PC-9 (cell line): ENCODE data around the gene SLC6A6. TPM values are rescaled to one million over a fixed set of nuclear protein-coding genes. Genes with fewer than 3 reads are reported as not detected.

Source experiments
- BruUV-seq: library from RNA; stranded (reverse); fragments of 400-500 nt; replicated peaks from 2 replicates; lab custom pipeline; 2021; lab: Mats Ljungman, UMichigan
- CTCF ChIA-PET: fragments of 300-600 bp; sonication (Branson Sonifier 250); formaldehyde crosslinking; loops from one replicate; lab custom pipeline; 2022; ENCODE audit warnings: antibody characterized with exemption; lab: Charles Lee
- POLR2A ChIA-PET: fragments of 300-600 bp; sonication (Branson Sonifier 250); formaldehyde crosslinking; loops from one replicate; lab custom pipeline; 2022; ENCODE audit warnings: antibody characterized with exemption; ENCODE audit not compliant: unreplicated experiment; lab: Charles Lee
- DNase-seq, 2 experiments: peaks; one replicate each; pipeline versions ENCODE4 v3.0.0 to v3.0.0-alpha.2; 2015 to 2022; ENCODE audit warnings: mixed read lengths in 1 of 2
- H2AFZ ChIP-seq: fragments of 200-600 bp; sonication (generic); 2 replicates; pipeline ENCODE4 v1.8.1; 2017; ENCODE audit warnings: antibody characterized with exemption
- H3F3A ChIP-seq: fragments of 200-600 bp; sonication (generic); 2 replicates; pipeline ENCODE4 v1.8.1; 2017; ENCODE audit warnings: antibody characterized with exemption, mild to moderate bottlenecking, low read depth; ENCODE audit not compliant: insufficient read depth
- H3K27ac ChIP-seq: fragments of 200-600 bp; sonication (generic); 2 replicates; pipeline ENCODE4 v1.6.1; 2016; ENCODE audit warnings: mixed run types
- H3K27me3 ChIP-seq: fragments of 200-600 bp; sonication (generic); 2 replicates; pipeline ENCODE4 v1.6.1; 2016; ENCODE audit warnings: low read depth, mixed run types; ENCODE audit not compliant: insufficient read depth
- H3K36me3 ChIP-seq: fragments of 200-600 bp; sonication (generic); 2 replicates; pipeline ENCODE4 v1.6.1; 2016; ENCODE audit warnings: low read depth, mixed run types
- H3K4me1 ChIP-seq: fragments of 200-600 bp; sonication (generic); replicated peaks from 2 replicates; pipeline ENCODE4 v1.6.1; 2016; ENCODE audit warnings: mixed run types; ENCODE audit not compliant: insufficient read depth
- H3K4me2 ChIP-seq: fragments of 200-600 bp; sonication (generic); 2 replicates; pipeline ENCODE4 v1.6.1; 2017; ENCODE audit warnings: mixed run types
- H3K4me3 ChIP-seq: fragments of 200-600 bp; sonication (generic); 2 replicates; pipeline ENCODE4 v1.6.1; 2016; ENCODE audit warnings: mixed run types
- H3K79me2 ChIP-seq: fragments of 200-600 bp; sonication (generic); 2 replicates; pipeline ENCODE4 v1.6.1; 2017; ENCODE audit warnings: low read depth, mixed run types
- H3K9me2 ChIP-seq: fragments of 200-600 bp; sonication (generic); 2 replicates; pipeline ENCODE4 v1.8.1; 2017; ENCODE audit warnings: mild to moderate bottlenecking; ENCODE audit not compliant: insufficient read depth
- H3K9me3 ChIP-seq: fragments of 200-600 bp; sonication (generic); 2 replicates; pipeline ENCODE4 v1.8.1; 2016; ENCODE audit warnings: low read depth; ENCODE audit not compliant: insufficient read depth
- H4K20me1 ChIP-seq: fragments of 200-600 bp; sonication (generic); 2 replicates; pipeline ENCODE4 v1.8.1; 2017; ENCODE audit not compliant: insufficient read depth
- CTCF ChIP-seq: fragments of 200-600 bp; sonication (generic); conservative IDR thresholded peaks from 2 replicates; pipeline ENCODE4 v1.6.1; 2017; ENCODE audit warnings: mixed run types, antibody characterized with exemption, mild to moderate bottlenecking, moderate library complexity
- EZH2 ChIP-seq: fragments of 200-600 bp; sonication (generic); IDR thresholded peaks from 2 replicates; pipeline ENCODE4 v1.8.0; 2017; ENCODE audit warnings: antibody characterized with exemption, low read depth
- intact Hi-C: fragments of 100-400 bp; cut with micrococcal nuclease; formaldehyde crosslinking; loops from one replicate; pipeline ENCODE4 v1.10.0; 2022; ENCODE audit not compliant: unreplicated experiment
- total RNA-seq: library from RNA; stranded (reverse); gene quantifications from 2 replicates; pipeline ENCODE4 v1.2.3, GENCODE V29; 2021

Gene SLC6A6
- total RNA-seq, 1 experiment from 2014 or later: 122 TPM

DNA sequence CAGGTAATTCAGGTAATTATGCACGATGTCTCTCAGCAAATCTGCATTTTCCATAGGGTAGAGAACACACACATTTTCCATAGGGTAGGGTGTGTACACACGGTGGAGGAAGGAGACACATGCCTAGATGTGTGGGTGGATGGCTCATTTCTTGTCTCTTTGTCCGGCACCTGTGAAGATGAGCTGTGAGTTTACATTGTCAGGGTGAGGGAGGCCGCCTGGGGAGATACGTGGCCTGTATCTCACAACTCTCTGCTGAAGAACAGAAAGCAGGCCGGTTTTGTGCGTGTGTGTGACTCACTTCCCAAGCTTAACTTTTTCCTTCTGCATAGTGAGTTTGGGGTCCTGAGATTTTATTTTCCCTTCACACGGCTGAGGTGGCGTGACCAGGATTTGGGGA, 60.3 kb downstream of the SLC6A6 start:
- H2AFZ ChIP-seq: no peak overlapping the region
- no TSS peak for BruUV-seq
- CTCF ChIA-PET: interaction anchor here (0.8 to 1.5 kb wide), 2 partner anchors 61 to 259 kb away, joined by 3 to 5 read pairs; no protein-coding TSS in a partner anchor
- H3K36me3 ChIP-seq: peaks cover 27% of the 10 kb centered on the region; the same call in 1 of the 2 replicates
- TF ChIP-seq CTCF (no peak), EZH2 (no peak)
- peaks cover 28% of the 10 kb centered on the region; the same call in 1 of the 2 replicates for H3F3A ChIP-seq
- POLR2A ChIA-PET: no interaction called here
- H3K4me3 ChIP-seq: no peak overlapping the region
- no peaks in the 10 kb centered on the region for H3K79me2 ChIP-seq
- no peaks in the 10 kb centered on the region for H3K9me3 ChIP-seq
- H3K4me1 ChIP-seq: no peaks in the 10 kb centered on the region
- H3K4me2 ChIP-seq: no peak overlapping the region
- no peaks in the 10 kb centered on the region; the same call in 1 of the 2 replicates for H4K20me1 ChIP-seq
- DNase-seq: no peak
- H3K9me2 ChIP-seq: no peaks in the 10 kb centered on the region
- intact Hi-C loops: no loop called here
- no peak overlapping the region for H3K27ac ChIP-seq
- no peaks in the 10 kb centered on the region for H3K27me3 ChIP-seq

DNA sequence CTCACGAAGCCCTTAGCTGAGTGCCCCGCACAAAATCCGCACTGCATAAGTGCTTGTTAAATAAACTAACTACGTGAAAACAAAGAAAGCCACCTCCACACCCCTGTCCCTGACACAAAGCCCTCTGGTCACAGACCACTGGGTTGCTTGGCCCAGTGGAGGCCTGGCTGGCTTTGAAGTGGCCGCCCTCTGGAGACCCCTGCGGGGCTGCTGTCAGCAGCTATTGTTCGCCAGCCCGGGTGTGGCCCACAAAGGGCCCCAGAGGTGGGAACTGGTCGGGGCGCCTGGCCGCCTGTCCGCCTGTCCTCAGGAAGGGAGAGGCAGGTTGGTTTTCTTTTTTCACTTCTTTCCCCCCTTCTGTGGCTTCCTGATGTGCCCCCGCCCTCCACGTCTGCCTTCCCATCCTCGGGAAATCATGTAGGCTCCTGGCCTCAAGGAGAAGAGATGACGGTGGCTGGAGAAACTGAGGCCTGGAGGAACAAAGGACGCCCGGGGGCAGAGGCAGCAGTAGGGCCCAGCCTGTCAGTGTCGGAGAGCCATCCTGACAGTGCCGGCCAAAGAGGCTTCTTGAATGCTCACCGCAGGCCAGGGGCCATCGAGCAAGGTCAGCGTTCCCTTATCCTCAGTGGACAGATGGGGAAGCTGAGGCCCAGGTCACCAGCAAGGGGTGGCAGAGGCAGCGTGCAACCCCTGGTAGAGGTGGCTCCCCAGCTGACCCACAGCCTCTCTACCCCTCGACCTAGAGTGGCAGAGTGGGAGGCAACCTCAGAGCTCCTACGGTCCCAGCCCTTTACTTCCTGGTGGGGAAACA, 61.1 kb downstream of the SLC6A6 start:
- peaks cover 24% of the 10 kb centered on the region; the same call in 1 of the 2 replicates for H3K36me3 ChIP-seq
- H3K79me2 ChIP-seq: no peaks in the 10 kb centered on the region
- no peaks in the 10 kb centered on the region; the same call in 1 of the 2 replicates for H4K20me1 ChIP-seq
- intact Hi-C loops: no loop called here
- BruUV-seq: no TSS peak
- H2AFZ ChIP-seq: no peak overlapping the region
- no peak overlapping the region for H3K4me2 ChIP-seq
- H3K4me3 ChIP-seq: no peak overlapping the region
- TF ChIP-seq CTCF: no peak
- no peak for TF ChIP-seq EZH2
- DNase-seq: no peak
- no peak overlapping the region for H3K27ac ChIP-seq
- H3F3A ChIP-seq: peaks cover 28% of the 10 kb centered on the region; the same call in 1 of the 2 replicates
- ChIA-PET CTCF (no interaction called here), POLR2A (interaction anchor here (0.6 kb wide), 1 partner anchor 79 kb away, joined by 3 read pairs; no protein-coding TSS in a partner anchor)
- no peaks in the 10 kb centered on the region for H3K9me3 ChIP-seq
- no peaks in the 10 kb centered on the region for H3K27me3 ChIP-seq
- no peaks in the 10 kb centered on the region for H3K9me2 ChIP-seq
- H3K4me1 ChIP-seq: no peaks in the 10 kb centered on the region

DNA sequence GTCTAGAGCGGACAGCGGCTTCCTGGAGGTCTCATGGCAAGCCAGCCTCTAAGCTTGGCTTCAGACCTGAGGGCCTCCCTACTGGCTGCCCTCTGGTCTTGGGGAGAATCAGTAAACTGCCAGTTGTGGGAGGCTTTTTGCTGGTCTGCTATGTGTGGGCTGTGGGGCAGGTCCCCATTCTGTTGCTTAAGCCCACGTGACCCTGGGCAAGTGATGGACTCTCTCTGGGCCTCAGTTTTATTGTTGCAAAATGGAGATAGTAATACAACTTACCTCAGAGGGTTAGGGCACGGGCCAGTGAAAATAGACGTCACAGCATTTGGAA, 61.7 kb downstream of the SLC6A6 start:
- H3K27me3 ChIP-seq: no peaks in the 10 kb centered on the region
- no peak overlapping the region for H3K4me2 ChIP-seq
- no peak overlapping the region for H3K4me3 ChIP-seq
- no peaks in the 10 kb centered on the region; the same call in 1 of the 2 replicates for H4K20me1 ChIP-seq
- no peaks in the 10 kb centered on the region for H3K9me3 ChIP-seq
- intact Hi-C loops: no loop called here
- H3K79me2 ChIP-seq: no peaks in the 10 kb centered on the region
- DNase-seq: no peak
- ChIA-PET CTCF (no interaction called here), POLR2A (interaction anchor here (0.6 kb wide), 1 partner anchor 78 kb away, joined by 3 read pairs; no protein-coding TSS in a partner anchor)
- peaks cover 27% of the 10 kb centered on the region for H3F3A ChIP-seq
- TF ChIP-seq EZH2 (no peak), CTCF (no peak)
- BruUV-seq: no TSS peak
- no peaks in the 10 kb centered on the region for H3K4me1 ChIP-seq
- peaks cover 18% of the 10 kb centered on the region; the same call in 1 of the 2 replicates for H3K36me3 ChIP-seq
- H3K9me2 ChIP-seq: no peaks in the 10 kb centered on the region
- no peak overlapping the region for H3K27ac ChIP-seq
- no peak overlapping the region for H2AFZ ChIP-seq
